ENCODE results near the gene BCR. TPM values are rescaled to one million over a fixed set of nuclear protein-coding genes. Genes with fewer than 3 reads are reported as not detected.

The BCR gene
- total and polyA plus RNA-seq, 2 of the 8 experiments (the other 6 are each of a cell fraction or from before 2014, with no cell fraction given) = 66.7 to 130 TPM

DNA sequence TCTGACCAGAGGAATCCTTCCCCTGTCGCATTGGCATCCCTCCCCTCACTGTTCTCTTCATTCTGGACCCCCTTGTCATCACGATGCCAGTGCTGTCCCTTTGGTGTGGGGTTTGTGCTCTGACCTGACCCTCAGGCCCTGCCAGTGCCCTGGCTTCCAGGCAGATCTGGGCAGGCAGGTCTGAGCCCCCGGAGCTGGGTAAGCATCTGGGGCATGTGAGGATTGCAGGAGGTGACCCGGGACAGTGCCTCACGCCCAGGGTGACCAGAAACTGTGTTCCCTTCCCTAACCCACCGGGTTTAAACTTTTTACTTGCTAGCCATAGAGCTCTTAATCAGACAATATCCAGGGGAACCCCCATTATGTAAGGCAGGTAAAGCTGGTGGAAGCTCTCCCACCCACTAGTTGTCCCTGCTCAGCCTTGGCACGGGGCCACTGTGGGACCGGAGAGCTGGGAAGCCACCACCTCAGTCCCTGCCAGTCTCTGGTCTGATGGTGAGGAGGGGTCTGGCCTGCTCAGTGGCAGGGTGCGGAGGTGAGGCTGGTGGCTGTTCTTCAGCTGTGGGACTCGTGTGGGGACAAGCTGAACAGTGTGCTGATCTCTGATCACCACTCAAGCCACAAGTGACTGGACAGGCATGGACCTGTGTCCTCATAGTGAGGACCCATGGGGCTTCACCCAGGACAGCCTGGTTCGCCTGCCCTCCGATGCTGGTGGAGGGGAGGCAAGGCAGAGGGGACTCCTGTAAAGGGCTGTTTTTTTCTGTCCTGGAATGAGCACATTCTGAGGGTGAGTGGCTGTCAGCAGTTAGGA lies 38.0 kb downstream of the BCR start:
- H2AFZ ChIP-seq (ENCODE audit: low read length) = no peak overlapping the region
- H3K23me2 ChIP-seq (ENCODE audit: low read depth, low read length) = no peaks in the 10 kb centered on the region
- peaks cover 44 to 67% of the 10 kb centered on the region in 2 experiments for H4K20me1 ChIP-seq (replicated peaks in 1 of 2; ENCODE audit: control insufficient read depth in 1 of 2, insufficient read depth in 2 of 2, low read length in 2 of 2)
- peak overlapping the region; percentile 64 for H4K91ac ChIP-seq (replicated peaks; ENCODE audit: insufficient read length, low read length)
- H3K4me3 ChIP-seq (ENCODE audit: extremely low read depth in 1 of 4, insufficient read depth in 2 of 4, low read depth in 3 of 4, low read length in 4 of 4) = no peak overlapping the region
- no peak overlapping the region for H3K23ac ChIP-seq (ENCODE audit: insufficient read length)
- 87% methylated on average over 12 of the region's 12 CpGs; no CpG with 5 or more reads in 1 of the 2 experiments for WGBS, 2 experiments (ENCODE audit: extremely low coverage in 1 of 2, insufficient coverage in 1 of 2, insufficient read length in 1 of 2, insufficient replicate concordance in 2 of 2, low coverage in 1 of 2, low lambda C conversion rate in 2 of 2, missing lambda C conversion rate in 1 of 2)
- FAIRE-seq (no peak), DNase-seq (ENCODE audit: low read depth in 1 of 2, low spot score in 2 of 2) (no peak)
- peak overlapping the region; percentile 37; the same call in 1 of the 2 replicates for H2BK15ac ChIP-seq (ENCODE audit: low read length)
- H2BK20ac ChIP-seq (ENCODE audit: low read length) = no peak overlapping the region
- H3K18ac ChIP-seq (ENCODE audit: extremely low read depth, low read length) = peak overlapping the region; percentile 13; the same call in 1 of the 2 replicates
- no peak overlapping the region for H4K5ac ChIP-seq (ENCODE audit: insufficient read length, low read depth, low read length)
- H3K4me2 ChIP-seq (ENCODE audit: insufficient read depth in 1 of 2, low read depth in 2 of 2, low read length in 2 of 2) = peak overlapping the region in 1 of 2 experiments; percentile 21; a peak in 1 of 4 replicates
- peaks cover 0 to 2% (median 0%) of the 10 kb centered on the region in 4 experiments; a peak in 1 of 8 replicates for H3K36me3 ChIP-seq (ENCODE audit: control insufficient read depth in 2 of 4, insufficient read depth in 4 of 4, low read length in 3 of 4)
- no peak overlapping the region for H3K14ac ChIP-seq (ENCODE audit: insufficient read length)
- H2BK5ac ChIP-seq (ENCODE audit: low read depth, low read length) = peak overlapping the region; percentile 92
- CTCF ChIA-PET (ENCODE audit: partially characterized antibody) = interaction anchor here (0.6 to 3.6 kb wide), 14 partner anchors 9 to 64 kb away, joined by 3 to 16 read pairs (median 4); no protein-coding TSS in a partner anchor
- H3K9me3 ChIP-seq (ENCODE audit: insufficient read depth in 2 of 2, low read depth in 1 of 2, low read length in 1 of 2) = no peaks in the 10 kb centered on the region
- H2AK5ac ChIP-seq (ENCODE audit: low read depth, low read length) = no peak overlapping the region
- H3K27ac ChIP-seq (ENCODE audit: low read depth, low read length) = peak overlapping the region; percentile 26; the same call in 1 of the 2 replicates
- peaks cover 55% of the 10 kb centered on the region for H3K79me1 ChIP-seq (ENCODE audit: low read depth, low read length)
- H3K79me2 ChIP-seq (ENCODE audit: control insufficient read depth in 1 of 2, insufficient read depth in 2 of 2, low read length in 2 of 2) = peaks cover 27 to 100% of the 10 kb centered on the region in 2 experiments
- H3K4me1 ChIP-seq (replicated peaks in 1 of 4; ENCODE audit: control insufficient read depth in 3 of 4, insufficient read depth in 4 of 4, low read length in 3 of 4) = peaks cover 5 to 47% (median 27%) of the 10 kb centered on the region in 4 experiments
- no peak overlapping the region; a peak in 1 of 7 replicates for H3K9ac ChIP-seq (replicated peaks in 1 of 4; ENCODE audit: extremely low read depth in 1 of 4, low read depth in 3 of 4, low read length in 3 of 4)
- H2BK120ac ChIP-seq (replicated peaks; ENCODE audit: low read depth, low read length) = no peak overlapping the region
- H3K4ac ChIP-seq (replicated peaks; ENCODE audit: insufficient read length, low read depth, low read length) = no peak overlapping the region
- POLR2A ChIA-PET (ENCODE audit: partially characterized antibody) = interaction anchor here (1.0 to 1.1 kb wide), 3 partner anchors 11 to 31 kb away, joined by 3 to 4 read pairs (median 3); no protein-coding TSS in a partner anchor
- H3K27me3 ChIP-seq (replicated peaks in 1 of 4; ENCODE audit: control insufficient read depth in 3 of 4, extremely low read depth in 1 of 4, insufficient read depth in 3 of 4, low read length in 3 of 4) = no peaks in the 10 kb centered on the region
- H4K8ac ChIP-seq (ENCODE audit: extremely low read depth, insufficient read depth, low read length) = no peak overlapping the region
- no peak overlapping the region for H3K56ac ChIP-seq (replicated peaks; ENCODE audit: insufficient read length, low read depth, low read length)
- H2BK12ac ChIP-seq (ENCODE audit: low read depth, low read length) = peak overlapping the region; percentile 42; the same call in 1 of the 2 replicates
- TF ChIP-seq KDM1A (IDR thresholded peaks at IDR 0.05; ENCODE audit: borderline replicate concordance, low read length) (no peak), JUND (IDR thresholded peaks at IDR 0.05; ENCODE audit: low read length) (no peak), RNF2 (IDR thresholded peaks at IDR 0.05; ENCODE audit: borderline replicate concordance, low read depth, low read length, missing control alignments, poor library complexity, severe bottlenecking) (no peak), GTF2F1 (IDR thresholded peaks at IDR 0.05; ENCODE audit: borderline replicate concordance, low read depth, low read length) (no peak), POLR2A (IDR thresholded peaks at IDR 0.05; ENCODE audit: control extremely low read depth in 1 of 2, low read depth in 2 of 2, low read length in 2 of 2) (no peak), CREB1 (IDR thresholded peaks at IDR 0.05) (no peak)
- TF ChIP-seq, protein P1, sequence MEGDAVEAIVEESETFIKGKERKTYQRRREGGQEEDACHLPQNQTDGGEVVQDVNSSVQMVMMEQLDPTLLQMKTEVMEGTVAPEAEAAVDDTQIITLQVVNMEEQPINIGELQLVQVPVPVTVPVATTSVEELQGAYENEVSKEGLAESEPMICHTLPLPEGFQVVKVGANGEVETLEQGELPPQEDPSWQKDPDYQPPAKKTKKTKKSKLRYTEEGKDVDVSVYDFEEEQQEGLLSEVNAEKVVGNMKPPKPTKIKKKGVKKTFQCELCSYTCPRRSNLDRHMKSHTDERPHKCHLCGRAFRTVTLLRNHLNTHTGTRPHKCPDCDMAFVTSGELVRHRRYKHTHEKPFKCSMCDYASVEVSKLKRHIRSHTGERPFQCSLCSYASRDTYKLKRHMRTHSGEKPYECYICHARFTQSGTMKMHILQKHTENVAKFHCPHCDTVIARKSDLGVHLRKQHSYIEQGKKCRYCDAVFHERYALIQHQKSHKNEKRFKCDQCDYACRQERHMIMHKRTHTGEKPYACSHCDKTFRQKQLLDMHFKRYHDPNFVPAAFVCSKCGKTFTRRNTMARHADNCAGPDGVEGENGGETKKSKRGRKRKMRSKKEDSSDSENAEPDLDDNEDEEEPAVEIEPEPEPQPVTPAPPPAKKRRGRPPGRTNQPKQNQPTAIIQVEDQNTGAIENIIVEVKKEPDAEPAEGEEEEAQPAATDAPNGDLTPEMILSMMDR (IDR thresholded peaks at IDR 0.05; ENCODE audit: control extremely low read depth in 1 of 3, insufficient read depth in 1 of 3, low read depth in 1 of 3, low read length in 3 of 3) = no peak

Data from H1 (cell line).